Measurements from ENCODE around the gene DNAJC21. TPM values are rescaled to one million over a fixed set of nuclear protein-coding genes. Genes with fewer than 3 reads are reported as not detected.

The DNAJC21 gene
- total and polyA plus RNA-seq, 2 of the 4 experiments (the other 2 are of a cell fraction), result 8.8 to 12.7 TPM

- Histone ChIP-seq H4K5ac (ENCODE audit: low read depth, low read length) (no peak overlapping the region), H3K27ac (ENCODE audit: insufficient read depth, low read length) (no peak overlapping the region), H3K4me2 (ENCODE audit: low read depth, low read length) (no peak overlapping the region), H3K56ac (ENCODE audit: extremely low read depth, insufficient read depth, low read length) (no peak overlapping the region), H3K36me3 (ENCODE audit: control insufficient read depth, insufficient read depth, low read length) (peaks cover 13% of the 10 kb centered on the region), H2BK15ac (ENCODE audit: low read depth, low read length) (no peak overlapping the region), H3K14ac (replicated peaks; ENCODE audit: low read depth, low read length) (no peak overlapping the region), H3K9me3 (ENCODE audit: control insufficient read depth, insufficient read depth, low read length) (no peaks in the 10 kb centered on the region), H4K91ac (ENCODE audit: insufficient read depth, low read depth, low read length) (no peak overlapping the region), H3K9ac (ENCODE audit: low read depth, low read length) (no peak overlapping the region), H3K23ac (ENCODE audit: low read depth, low read length) (no peak overlapping the region), H3K4ac (ENCODE audit: low read depth, low read length) (no peak overlapping the region), H2AFZ (replicated peaks; ENCODE audit: low read length, poor library complexity) (no peak overlapping the region), H3K9me1 (ENCODE audit: insufficient read depth, low read length) (no peaks in the 10 kb centered on the region), H4K8ac (ENCODE audit: low read depth in 2 of 2, low read length in 2 of 2) (no peak overlapping the region), H2BK120ac (ENCODE audit: low read depth, low read length) (no peak overlapping the region), H3K79me1 (ENCODE audit: low read depth in 1 of 2, low read length in 2 of 2) (peaks cover 6 to 32% of the 10 kb centered on the region in 2 experiments), H3K4me1 (ENCODE audit: control insufficient read depth, insufficient read depth, low read length) (peaks cover 5% of the 10 kb centered on the region), H3K27me3 (ENCODE audit: control insufficient read depth, insufficient read depth, low read length) (no peaks in the 10 kb centered on the region), H2BK20ac (ENCODE audit: low read depth, low read length) (no peak overlapping the region), H4K20me1 (ENCODE audit: insufficient read depth, low read length) (peaks cover 6% of the 10 kb centered on the region; the same call in 1 of the 2 replicates), H2AK9ac (replicated peaks; ENCODE audit: low read depth, low read length, poor library complexity) (no peak overlapping the region), H3K18ac (ENCODE audit: low read depth, low read length) (no peak overlapping the region), H3K4me3 (ENCODE audit: insufficient read depth, low read depth, low read length) (no peak overlapping the region), H2AK5ac (ENCODE audit: low read depth, low read length) (no peak overlapping the region), H2BK5ac (ENCODE audit: low read depth, low read length, poor library complexity, severe bottlenecking) (no peak overlapping the region)
- no peak for DNase-seq
- no peak for ATAC-seq (ENCODE audit: low read depth)
- TF ChIP-seq MAFK (IDR thresholded peaks at IDR 0.05; ENCODE audit: low read depth, low read length) (no peak), NFE2L2 (IDR thresholded peaks at IDR 0.05; ENCODE audit: low read depth, low read length) (no peak), MXI1 (IDR thresholded peaks at IDR 0.05; ENCODE audit: borderline replicate concordance, low read depth, low read length) (no peak), CEBPB (IDR thresholded peaks at IDR 0.05; ENCODE audit: low read depth, low read length) (no peak), RAD21 (IDR thresholded peaks at IDR 0.05; ENCODE audit: low read length) (no peak), MAZ (IDR thresholded peaks at IDR 0.05; ENCODE audit: borderline replicate concordance, low read depth, low read length) (no peak), CHD1 (IDR thresholded peaks at IDR 0.05; ENCODE audit: low read depth, low read length) (no peak), FOS (IDR thresholded peaks at IDR 0.05; ENCODE audit: low read depth, low read length) (no peak), SMC3 (IDR thresholded peaks at IDR 0.05; ENCODE audit: low read depth, low read length) (no peak), RCOR1 (IDR thresholded peaks at IDR 0.05; ENCODE audit: insufficient replicate concordance, low read length) (no peak), RFX5 (IDR thresholded peaks at IDR 0.05; ENCODE audit: low read depth, low read length) (no peak), BHLHE40 (IDR thresholded peaks at IDR 0.05; ENCODE audit: low read depth, low read length) (no peak), USF2 (IDR thresholded peaks at IDR 0.05; ENCODE audit: low read depth, low read length) (no peak), POLR2A (IDR thresholded peaks at IDR 0.05; ENCODE audit: low read depth, low read length) (no peak), CTCF (conservative IDR thresholded peaks at IDR 0.05; ENCODE audit: low read depth, low read length) (no peak), ELK1 (IDR thresholded peaks at IDR 0.05; ENCODE audit: borderline replicate concordance, low read depth, low read length) (no peak)
- BruUV-seq (replicated peaks), result no TSS peak
- WGBS, 2 experiments (ENCODE audit: extremely low coverage in 2 of 2, insufficient read length in 1 of 2), result no CpG with 5 or more reads among the region's 3 CpGs
- dilution Hi-C loops (cut with HindIII; ENCODE audit: low sequenced_read_pairs, unreplicated experiment) (no loop called here), intact Hi-C loops (cut with micrococcal nuclease) (no loop called here), in situ Hi-C loops (cut with MboI; ENCODE audit: low sequenced_read_pairs) (no loop called here)
- CTCF ChIA-PET, result no interaction called here
- POLR2A ChIA-PET (ENCODE audit: unreplicated experiment), result interaction anchor here (0.6 kb wide), 1 partner anchor 24 kb away, joined by 6 read pairs; no protein-coding TSS in a partner anchor
Observed at GRCh38 chr5:34926318-34926888, 3.0 kb upstream of the DNAJC21 start.

Data from IMR-90 (cell line).